ENCODE data around the gene HSDL1.
"Not testable (repeated sequence)": the region's sequence is repeated elsewhere in the genome, so short reads cannot be mapped to it uniquely, and the experiment has no call there.

Gene HSDL1

GRCh38 chr16:84121007-84121406 is 24.0 kb downstream of the HSDL1 start:
- H3K27ac ChIP-seq: no peak overlapping the region
- H3K4me3 ChIP-seq: no peak overlapping the region
- no peak for TF ChIP-seq CTCF (IDR thresholded peaks at IDR 0.05)
- H3K36me3 ChIP-seq: peaks cover 9 to 28% (median 17%) of the 10 kb centered on the region in 3 donors
- no peak for DNase-seq
- no peaks in the 10 kb centered on the region for H3K27me3 ChIP-seq
- H3K4me1 ChIP-seq: peaks cover 0 to 8% (median 7%) of the 10 kb centered on the region in 4 donors
- intact Hi-C loops (cut with DNase I; ENCODE audit: low total_unique reads): no loop called here
- H3K9me3 ChIP-seq: no peaks in the 10 kb centered on the region

GRCh38 chr16:84120023-84120422 is 25.0 kb downstream of the HSDL1 start:
- DNase-seq: no peak
- Histone ChIP-seq H3K27ac (no peak overlapping the region), H3K27me3 (no peaks in the 10 kb centered on the region), H3K4me1 (peaks cover 0 to 18% (median 16%) of the 10 kb centered on the region in 4 donors), H3K36me3 (peaks cover 9 to 24% (median 17%) of the 10 kb centered on the region in 3 donors), H3K9me3 (no peaks in the 10 kb centered on the region), H3K4me3 (no peak overlapping the region)
- TF ChIP-seq CTCF (IDR thresholded peaks at IDR 0.05): no peak
- intact Hi-C loops (cut with DNase I; ENCODE audit: low total_unique reads): no loop called here

GRCh38 chr16:84119368-84119767 is 25.6 kb downstream of the HSDL1 start:
- H3K27ac ChIP-seq: no peak overlapping the region
- H3K4me1 ChIP-seq: peaks cover 0 to 25% (median 19%) of the 10 kb centered on the region in 4 donors
- H3K36me3 ChIP-seq: peaks cover 8 to 22% (median 15%) of the 10 kb centered on the region in 3 donors
- no peaks in the 10 kb centered on the region for H3K27me3 ChIP-seq
- intact Hi-C loops (cut with DNase I; ENCODE audit: low total_unique reads): no loop called here
- H3K9me3 ChIP-seq: no peaks in the 10 kb centered on the region
- no peak overlapping the region for H3K4me3 ChIP-seq
- no peak for DNase-seq
- no peak for TF ChIP-seq CTCF (IDR thresholded peaks at IDR 0.05)

- H3K27ac ChIP-seq; H3K9me3 ChIP-seq; intact Hi-C loops (cut with DNase I; ENCODE audit: low total_unique reads): not testable (repeated sequence)
Measured at GRCh38 chr16:84118315-84118714, 26.7 kb downstream of the HSDL1 start.

GRCh38 chr16:84117494-84117843 is 27.5 kb downstream of the HSDL1 start:
- peaks cover 0 to 28% (median 21%) of the 10 kb centered on the region in 4 donors for H3K4me1 ChIP-seq
- no peak for TF ChIP-seq CTCF (IDR thresholded peaks at IDR 0.05)
- H3K4me3 ChIP-seq: peak overlapping the region; percentile 85 to 93
- H3K36me3 ChIP-seq: peaks cover 0 to 6% (median under 1%) of the 10 kb centered on the region in 3 donors
- no peak for DNase-seq
- no peaks in the 10 kb centered on the region for H3K9me3 ChIP-seq
- H3K27ac ChIP-seq: peak overlapping the region; percentile 88 to 90
- intact Hi-C loops (cut with DNase I; ENCODE audit: low total_unique reads): no loop called here
- no peaks in the 10 kb centered on the region for H3K27me3 ChIP-seq

More at GRCh38 chr16:84118315-84118714, 26.7 kb downstream of the HSDL1 start:
- DNase-seq, H3K27me3 ChIP-seq, H3K4me3 ChIP-seq: not testable (repeated sequence)
- Histone ChIP-seq H3K36me3 (peaks cover 5 to 14% (median 9%) of the 10 kb centered on the region in 3 donors), H3K4me1 (peaks cover 0 to 27% (median 21%) of the 10 kb centered on the region in 4 donors)

- intact Hi-C loops (cut with DNase I; ENCODE audit: low total_unique reads): no loop called here
- no peaks in the 10 kb centered on the region for H3K9me3 ChIP-seq
- DNase-seq: peak; percentile 96 to 99
Measured at GRCh38 chr16:84116720-84117493, 28.1 kb downstream of the HSDL1 start, which contains the start of gene MBTPS1. TSS of gene MBTPS1 (minus strand) at chr16:84116942. CDS start at chr16:84101783, 15,159 bp downstream.

More at GRCh38 chr16:84116720-84117493, 28.1 kb downstream of the HSDL1 start, which contains the start of gene MBTPS1:
- peaks cover 0 to 28% (median 21%) of the 10 kb centered on the region in 4 donors for H3K4me1 ChIP-seq
- TF ChIP-seq CTCF (IDR thresholded peaks at IDR 0.05): peak in 1 of 2 experiments; percentile 45
- H3K36me3 ChIP-seq: peaks cover 0 to 4% (median 0%) of the 10 kb centered on the region in 3 donors
- H3K27ac ChIP-seq: peak within 1 kb of the TSS; percentile 88 to 90
- peak within 1 kb of the TSS; percentile 85 to 93 for H3K4me3 ChIP-seq
- no peaks in the 10 kb centered on the region for H3K27me3 ChIP-seq

All from tibial artery (tissue), 4 donors.